Liver (tissue), 9 donors: ENCODE results near the gene RAB5A. TPM values are rescaled to one million over a fixed set of nuclear protein-coding genes. Genes with fewer than 3 reads are reported as not detected.

Experiments
- DNase-seq: peaks from one replicate; pipeline ENCODE4 v3.0.0-alpha.2; 2017; ENCODE audit warnings: low spot score
- H3K27ac ChIP-seq, 2 donors: one replicate each; pipeline ENCODE4 v1.7.0; 2013; ENCODE audit warnings: inconsistent platforms in 2 of 2, low read length in 2 of 2, control low read depth in 1 of 2, low read depth in 1 of 2, mild to moderate bottlenecking in 1 of 2
- H3K27me3 ChIP-seq, 4 donors: one replicate each; pipeline versions ENCODE4 v1.6.1 to v1.7.0; 2013; ENCODE audit warnings: low read length in 3 of 4, inconsistent platforms in 1 of 4, mild to moderate bottlenecking in 1 of 4, moderate library complexity in 1 of 4; ENCODE audit not compliant: control insufficient read depth in 4 of 4, insufficient read depth in 4 of 4
- H3K36me3 ChIP-seq, 4 donors: one replicate each; pipeline versions ENCODE4 v1.6.1 to v1.7.0; 2013; ENCODE audit warnings: low read length in 3 of 4, mild to moderate bottlenecking in 3 of 4, low read depth in 1 of 4, moderate library complexity in 1 of 4; ENCODE audit not compliant: control insufficient read depth in 4 of 4, insufficient read depth in 3 of 4
- H3K4me1 ChIP-seq, 4 donors: one replicate each; pipeline versions ENCODE4 v1.6.1 to v1.7.0; 2013; ENCODE audit warnings: low read length in 3 of 4, mild to moderate bottlenecking in 3 of 4, moderate library complexity in 1 of 4; ENCODE audit not compliant: control insufficient read depth in 4 of 4, insufficient read depth in 4 of 4
- H3K4me3 ChIP-seq, 3 donors: one replicate each; pipeline versions ENCODE4 v1.6.1 to v1.7.0; 2013; ENCODE audit warnings: low read length in 3 of 3, control low read depth in 1 of 3, low read depth in 1 of 3, mild to moderate bottlenecking in 1 of 3
- H3K9ac ChIP-seq, 2 donors: one replicate each; pipeline ENCODE4 v1.7.0; 2013; ENCODE audit warnings: low read length in 2 of 2, mild to moderate bottlenecking in 2 of 2, moderate library complexity in 2 of 2, control low read depth in 1 of 2, low read depth in 1 of 2
- H3K9me3 ChIP-seq, 4 donors: one replicate each; pipeline versions ENCODE4 v1.6.1 to v1.7.0; 2013; ENCODE audit warnings: low read length in 3 of 4; ENCODE audit not compliant: control insufficient read depth in 4 of 4
- EGR1 ChIP-seq, 2 donors: IDR thresholded peaks; 2 replicates each; pipeline ENCODE4 v1.6.1; 2016 to 2018; ENCODE audit warnings: antibody characterized with exemption in 2 of 2, low read depth in 2 of 2
- FOXA1 ChIP-seq: IDR thresholded peaks from 2 replicates; pipeline ENCODE4 v1.6.1; 2016; ENCODE audit warnings: antibody characterized with exemption
- FOXA2 ChIP-seq: IDR thresholded peaks from 2 replicates; pipeline ENCODE4 v1.6.1; 2016; ENCODE audit warnings: antibody characterized with exemption
- GABPA ChIP-seq, 2 donors: IDR thresholded peaks in 1 of 2; conservative IDR thresholded peaks in 1 of 2; 2 replicates each; pipeline ENCODE4 v1.6.1; 2016; ENCODE audit warnings: antibody characterized with exemption in 2 of 2, mild to moderate bottlenecking in 1 of 2, moderate library complexity in 1 of 2
- HNF4A ChIP-seq, 2 donors: conservative IDR thresholded peaks; 2 replicates each; pipeline ENCODE4 v1.6.1; 2016; ENCODE audit warnings: antibody characterized with exemption in 2 of 2, mild to moderate bottlenecking in 2 of 2
- HNF4G ChIP-seq: IDR thresholded peaks from 2 replicates; pipeline ENCODE4 v1.6.1; 2016; ENCODE audit warnings: antibody characterized with exemption
- JUND ChIP-seq, 2 donors: IDR thresholded peaks; 2 replicates each; pipeline ENCODE4 v1.6.1; 2016; ENCODE audit warnings: antibody characterized with exemption in 2 of 2
- NR2F2 ChIP-seq: IDR thresholded peaks from 2 replicates; pipeline ENCODE4 v1.6.1; 2016; ENCODE audit warnings: antibody characterized with exemption
- RAD21 ChIP-seq, 2 donors: IDR thresholded peaks; 2 replicates each; pipeline ENCODE4 v1.6.1; 2016; ENCODE audit warnings: antibody characterized with exemption in 2 of 2, mild to moderate bottlenecking in 2 of 2
- RXRA ChIP-seq, 2 donors: IDR thresholded peaks; 2 replicates each; pipeline ENCODE4 v1.6.1; 2017 to 2018; ENCODE audit warnings: antibody characterized with exemption in 2 of 2, mild to moderate bottlenecking in 1 of 2
- SP1 ChIP-seq: IDR thresholded peaks from 2 replicates; pipeline ENCODE4 v1.6.1; 2018; ENCODE audit warnings: antibody characterized with exemption, mild to moderate bottlenecking
- TAF1 ChIP-seq: conservative IDR thresholded peaks from 2 replicates; pipeline ENCODE4 v1.6.1; 2016; ENCODE audit warnings: antibody characterized with exemption, mild to moderate bottlenecking
- YY1 ChIP-seq: IDR thresholded peaks from 2 replicates; pipeline ENCODE4 v1.6.1; 2016; ENCODE audit warnings: antibody characterized with exemption, mild to moderate bottlenecking
- WGBS: extraction: QIAGEN DNeasy Blood & Tissue Kit; methylation state at CpG from one replicate; pipeline ENCODE4 v1.1.7; 2013; 5-methylcytosine and 5-hydroxymethylcytosine counted together
- polyA plus RNA-seq, 2 donors: library from polyadenylated mRNA; stranded (reverse) in 1 of 2; unstranded in 1 of 2; fragments of 200-250 nt in 1 of 2; fragments of >200 nt in 1 of 2; fragmentation: Nextera tagmentation in 1 of 2; extraction: Ambion mirVana in 1 of 2; gene quantifications; one replicate each; pipeline versions ENCODE4 v1.2.1 to v1.2.3, GENCODE V29; 2013 to 2015
- total RNA-seq, 2 donors: library from RNA; depleted of rRNA; stranded (reverse); fragments of >200 nt; gene quantifications; one replicate each; pipeline ENCODE4 v1.2.3, GENCODE V29; 2014
- TF ChIP-seq, protein P1 (sequence below): IDR thresholded peaks from 2 replicates; pipeline ENCODE4 v1.6.1; 2016; ENCODE audit warnings: antibody characterized with exemption
- TF ChIP-seq, protein P2 (sequence below): IDR thresholded peaks from 2 replicates; pipeline ENCODE4 v1.6.1; 2016; ENCODE audit warnings: antibody characterized with exemption
- TF ChIP-seq, protein P3 (sequence below): IDR thresholded peaks from 2 replicates; pipeline ENCODE4 v1.6.1; 2016; ENCODE audit warnings: antibody characterized with exemption
- TF ChIP-seq, protein P4 (sequence below): IDR thresholded peaks from 2 replicates; pipeline ENCODE4 v1.6.1; 2016; ENCODE audit warnings: antibody characterized with exemption, mild to moderate bottlenecking
- TF ChIP-seq, protein P5 (sequence below): fragments of 150-350 bp; IDR thresholded peaks from 2 replicates; pipeline ENCODE4 v1.5.1; 2017; ENCODE audit warnings: improper control_type of control experiment, low read depth, low read length; ENCODE audit not compliant: missing input control
- donor health status: healthy.
- donor health status: healthy.
- donor health status: healthy.
- donor health status: healthy.
- donor health status: healthy.

Gene RAB5A
- total and polyA plus RNA-seq, 4 donors = 15.2 to 37.9 (median 25.9) TPM

DNA sequence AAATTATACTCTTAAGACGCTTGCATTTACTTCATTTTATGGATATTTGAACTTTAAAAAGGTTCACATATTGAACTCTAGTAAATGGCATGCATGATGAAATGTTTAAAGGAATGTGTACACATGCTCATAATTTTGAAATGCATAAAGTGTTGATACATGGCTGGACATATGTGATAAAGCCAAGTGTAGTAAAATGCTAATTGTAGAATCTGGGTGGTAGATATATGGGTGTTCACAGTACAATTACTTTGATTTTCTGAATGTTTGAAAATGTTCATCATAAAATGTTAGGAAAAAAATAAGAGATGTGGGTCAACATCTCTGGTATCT lies 8.6 kb upstream of the RAB5A start (continued):
- no peak for TF ChIP-seq RXRA (IDR thresholded peaks at IDR 0.05)
- no peak for TF ChIP-seq EGR1 (IDR thresholded peaks at IDR 0.05; ENCODE audit: low read depth in 2 of 2)
- TF ChIP-seq NR2F2 = no peak
- TF ChIP-seq, protein P1, sequence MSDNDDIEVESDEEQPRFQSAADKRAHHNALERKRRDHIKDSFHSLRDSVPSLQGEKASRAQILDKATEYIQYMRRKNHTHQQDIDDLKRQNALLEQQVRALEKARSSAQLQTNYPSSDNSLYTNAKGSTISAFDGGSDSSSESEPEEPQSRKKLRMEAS = no peak

DNA sequence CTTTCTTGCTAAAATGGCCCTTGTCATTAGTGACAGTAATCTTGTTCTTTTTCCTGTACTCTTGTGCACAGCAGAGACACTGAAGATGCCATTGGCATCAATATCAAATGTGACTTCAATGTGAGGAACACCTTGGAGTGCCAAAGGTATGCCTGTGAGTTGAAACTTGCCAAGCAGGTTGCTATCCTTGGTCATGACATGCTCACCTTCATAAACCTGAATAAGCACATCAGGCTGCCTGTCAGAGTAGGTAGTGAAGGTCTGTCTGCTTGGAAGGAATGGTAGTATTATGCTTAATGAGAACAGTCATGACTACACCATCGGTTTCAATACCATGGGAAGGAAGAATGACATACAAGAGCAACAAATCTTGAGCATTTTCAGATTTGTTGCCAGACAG lies 6.3 kb upstream of the RAB5A start:
- H3K27me3 ChIP-seq = no peaks in the 10 kb centered on the region

DNA sequence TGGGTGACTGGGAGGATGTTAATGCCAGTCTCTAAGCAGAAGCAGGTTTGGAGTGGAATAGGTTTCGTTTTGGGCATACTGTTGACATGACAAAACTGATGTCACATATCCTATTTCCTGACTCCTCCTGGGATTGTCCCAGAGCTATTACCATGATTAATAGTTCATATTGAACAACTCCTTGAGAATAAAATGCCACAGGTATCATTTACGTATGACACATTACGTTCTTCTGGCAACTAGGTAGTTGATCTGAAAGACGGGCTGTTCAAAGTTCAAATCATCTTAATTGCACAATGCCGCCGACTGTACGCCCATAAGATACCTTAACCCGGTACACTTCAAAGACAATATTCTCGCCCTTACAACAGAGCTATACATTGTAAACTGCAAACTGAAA lies 1.4 kb upstream of the RAB5A start:
- 43% methylated on average over 9 of the region's 9 CpGs for WGBS
- TF ChIP-seq, protein P2, sequence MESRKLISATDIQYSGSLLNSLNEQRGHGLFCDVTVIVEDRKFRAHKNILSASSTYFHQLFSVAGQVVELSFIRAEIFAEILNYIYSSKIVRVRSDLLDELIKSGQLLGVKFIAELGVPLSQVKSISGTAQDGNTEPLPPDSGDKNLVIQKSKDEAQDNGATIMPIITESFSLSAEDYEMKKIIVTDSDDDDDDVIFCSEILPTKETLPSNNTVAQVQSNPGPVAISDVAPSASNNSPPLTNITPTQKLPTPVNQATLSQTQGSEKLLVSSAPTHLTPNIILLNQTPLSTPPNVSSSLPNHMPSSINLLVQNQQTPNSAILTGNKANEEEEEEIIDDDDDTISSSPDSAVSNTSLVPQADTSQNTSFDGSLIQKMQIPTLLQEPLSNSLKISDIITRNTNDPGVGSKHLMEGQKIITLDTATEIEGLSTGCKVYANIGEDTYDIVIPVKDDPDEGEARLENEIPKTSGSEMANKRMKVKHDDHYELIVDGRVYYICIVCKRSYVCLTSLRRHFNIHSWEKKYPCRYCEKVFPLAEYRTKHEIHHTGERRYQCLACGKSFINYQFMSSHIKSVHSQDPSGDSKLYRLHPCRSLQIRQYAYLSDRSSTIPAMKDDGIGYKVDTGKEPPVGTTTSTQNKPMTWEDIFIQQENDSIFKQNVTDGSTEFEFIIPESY = peak; percentile 22
- TF ChIP-seq, protein P3, sequence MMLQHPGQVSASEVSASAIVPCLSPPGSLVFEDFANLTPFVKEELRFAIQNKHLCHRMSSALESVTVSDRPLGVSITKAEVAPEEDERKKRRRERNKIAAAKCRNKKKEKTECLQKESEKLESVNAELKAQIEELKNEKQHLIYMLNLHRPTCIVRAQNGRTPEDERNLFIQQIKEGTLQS = no peak
- TF ChIP-seq RXRA (IDR thresholded peaks at IDR 0.05) (no peak), YY1 (no peak), EGR1 (IDR thresholded peaks at IDR 0.05; ENCODE audit: low read depth in 2 of 2) (no peak), HNF4A (conservative IDR thresholded peaks at IDR 0.05) (peak in 1 of 2 donors; percentile 60), FOXA2 (no peak), SP1 (no peak), JUND (IDR thresholded peaks at IDR 0.05) (no peak), GABPA (IDR thresholded peaks at IDR 0.05 in 1 of 2, conservative IDR thresholded peaks at IDR 0.05 in 1 of 2) (peak in 1 of 2 donors; percentile 18), HNF4G (no peak), FOXA1 (no peak)
- TF ChIP-seq, protein P1 = no peak
- TF ChIP-seq, protein P4, sequence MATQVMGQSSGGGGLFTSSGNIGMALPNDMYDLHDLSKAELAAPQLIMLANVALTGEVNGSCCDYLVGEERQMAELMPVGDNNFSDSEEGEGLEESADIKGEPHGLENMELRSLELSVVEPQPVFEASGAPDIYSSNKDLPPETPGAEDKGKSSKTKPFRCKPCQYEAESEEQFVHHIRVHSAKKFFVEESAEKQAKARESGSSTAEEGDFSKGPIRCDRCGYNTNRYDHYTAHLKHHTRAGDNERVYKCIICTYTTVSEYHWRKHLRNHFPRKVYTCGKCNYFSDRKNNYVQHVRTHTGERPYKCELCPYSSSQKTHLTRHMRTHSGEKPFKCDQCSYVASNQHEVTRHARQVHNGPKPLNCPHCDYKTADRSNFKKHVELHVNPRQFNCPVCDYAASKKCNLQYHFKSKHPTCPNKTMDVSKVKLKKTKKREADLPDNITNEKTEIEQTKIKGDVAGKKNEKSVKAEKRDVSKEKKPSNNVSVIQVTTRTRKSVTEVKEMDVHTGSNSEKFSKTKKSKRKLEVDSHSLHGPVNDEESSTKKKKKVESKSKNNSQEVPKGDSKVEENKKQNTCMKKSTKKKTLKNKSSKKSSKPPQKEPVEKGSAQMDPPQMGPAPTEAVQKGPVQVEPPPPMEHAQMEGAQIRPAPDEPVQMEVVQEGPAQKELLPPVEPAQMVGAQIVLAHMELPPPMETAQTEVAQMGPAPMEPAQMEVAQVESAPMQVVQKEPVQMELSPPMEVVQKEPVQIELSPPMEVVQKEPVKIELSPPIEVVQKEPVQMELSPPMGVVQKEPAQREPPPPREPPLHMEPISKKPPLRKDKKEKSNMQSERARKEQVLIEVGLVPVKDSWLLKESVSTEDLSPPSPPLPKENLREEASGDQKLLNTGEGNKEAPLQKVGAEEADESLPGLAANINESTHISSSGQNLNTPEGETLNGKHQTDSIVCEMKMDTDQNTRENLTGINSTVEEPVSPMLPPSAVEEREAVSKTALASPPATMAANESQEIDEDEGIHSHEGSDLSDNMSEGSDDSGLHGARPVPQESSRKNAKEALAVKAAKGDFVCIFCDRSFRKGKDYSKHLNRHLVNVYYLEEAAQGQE = no peak
- Histone ChIP-seq H3K36me3 (no peaks in the 10 kb centered on the region), H3K4me1 (peaks cover 3 to 19% (median 15%) of the 10 kb centered on the region in 4 donors), H3K9ac (peak overlapping the region; percentile 31 to 75), H3K27ac (peak overlapping the region; percentile 99), H3K9me3 (no peaks in the 10 kb centered on the region), H3K27me3 (no peaks in the 10 kb centered on the region), H3K4me3 (peak overlapping the region; percentile 88 to 92 (median 90))
- DNase-seq = no peak

More for the DNA sequence above, 6.3 kb upstream of the RAB5A start:
- DNase-seq = no peak
- TF ChIP-seq EGR1 (IDR thresholded peaks at IDR 0.05; ENCODE audit: low read depth in 2 of 2) = no peak
- TF ChIP-seq, protein P2 = no peak
- TF ChIP-seq, protein P5, sequence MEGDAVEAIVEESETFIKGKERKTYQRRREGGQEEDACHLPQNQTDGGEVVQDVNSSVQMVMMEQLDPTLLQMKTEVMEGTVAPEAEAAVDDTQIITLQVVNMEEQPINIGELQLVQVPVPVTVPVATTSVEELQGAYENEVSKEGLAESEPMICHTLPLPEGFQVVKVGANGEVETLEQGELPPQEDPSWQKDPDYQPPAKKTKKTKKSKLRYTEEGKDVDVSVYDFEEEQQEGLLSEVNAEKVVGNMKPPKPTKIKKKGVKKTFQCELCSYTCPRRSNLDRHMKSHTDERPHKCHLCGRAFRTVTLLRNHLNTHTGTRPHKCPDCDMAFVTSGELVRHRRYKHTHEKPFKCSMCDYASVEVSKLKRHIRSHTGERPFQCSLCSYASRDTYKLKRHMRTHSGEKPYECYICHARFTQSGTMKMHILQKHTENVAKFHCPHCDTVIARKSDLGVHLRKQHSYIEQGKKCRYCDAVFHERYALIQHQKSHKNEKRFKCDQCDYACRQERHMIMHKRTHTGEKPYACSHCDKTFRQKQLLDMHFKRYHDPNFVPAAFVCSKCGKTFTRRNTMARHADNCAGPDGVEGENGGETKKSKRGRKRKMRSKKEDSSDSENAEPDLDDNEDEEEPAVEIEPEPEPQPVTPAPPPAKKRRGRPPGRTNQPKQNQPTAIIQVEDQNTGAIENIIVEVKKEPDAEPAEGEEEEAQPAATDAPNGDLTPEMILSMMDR = no peak
- no peak for TF ChIP-seq TAF1
- no peak for TF ChIP-seq NR2F2
- no peak for TF ChIP-seq FOXA2
- no peak for TF ChIP-seq SP1
- no peak for TF ChIP-seq FOXA1
- no peak for TF ChIP-seq YY1
- no peak for TF ChIP-seq RAD21 (IDR thresholded peaks at IDR 0.05)
- H3K4me1 ChIP-seq = peaks cover 0 to 3% (median 0%) of the 10 kb centered on the region in 4 donors
- no peak overlapping the region for H3K9ac ChIP-seq
- H3K27ac ChIP-seq = no peak overlapping the region
- H3K9me3 ChIP-seq = no peaks in the 10 kb centered on the region
- WGBS = 88% methylated on average over 1 of the region's 1 CpG
- H3K36me3 ChIP-seq = no peaks in the 10 kb centered on the region
- H3K4me3 ChIP-seq = no peak overlapping the region
